Neural cell (in vitro differentiated cells): ENCODE results near the gene MAST2.

Source experiments
- MXI1 ChIP-seq: fragments of 450-650 bp; conservative IDR thresholded peaks from 2 replicates; pipeline ENCODE4 v1.6.1; 2014; ENCODE audit warnings: antibody characterized with exemption, mild to moderate bottlenecking; ENCODE audit not compliant: poor library complexity, severe bottlenecking
- POLR2AphosphoS5 ChIP-seq: IDR thresholded peaks from 2 replicates; pipeline ENCODE4 v1.6.1; 2012
- RAD21 ChIP-seq: fragments of 450-650 bp; conservative IDR thresholded peaks from 2 replicates; pipeline ENCODE4 v1.6.1; 2014; ENCODE audit warnings: antibody characterized with exemption, mild to moderate bottlenecking, moderate library complexity
- TAF1 ChIP-seq: IDR thresholded peaks from 2 replicates; pipeline ENCODE4 v1.6.1; 2012; ENCODE audit warnings: low read depth
- TF ChIP-seq, protein P1 (sequence below): fragments of 450-650 bp; IDR thresholded peaks from 2 replicates; pipeline ENCODE4 v1.5.1; 2014; ENCODE audit warnings: antibody characterized with exemption, mild to moderate bottlenecking, moderate library complexity; ENCODE audit not compliant: poor library complexity, severe bottlenecking

DNA sequence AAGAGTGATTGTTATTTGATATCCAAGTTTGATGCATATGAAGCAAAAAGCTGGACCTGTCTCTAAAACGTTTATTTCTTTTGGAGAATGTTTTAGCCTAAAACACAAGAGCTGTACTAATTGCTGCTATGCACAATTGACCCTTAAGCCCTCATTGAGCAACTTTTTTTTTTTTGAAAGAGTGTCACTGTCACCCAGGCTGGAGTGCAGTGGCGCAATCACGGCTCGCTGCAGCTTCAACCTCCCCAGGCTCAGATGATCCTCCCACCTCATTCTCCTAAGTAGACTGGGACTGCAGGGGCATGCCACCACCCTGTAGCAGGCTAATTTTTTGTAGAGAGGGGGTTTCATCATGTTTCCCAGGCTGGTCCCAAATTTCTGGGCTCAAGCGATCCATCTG, 199.9 kb downstream of the MAST2 start:
- TF ChIP-seq, protein P1, sequence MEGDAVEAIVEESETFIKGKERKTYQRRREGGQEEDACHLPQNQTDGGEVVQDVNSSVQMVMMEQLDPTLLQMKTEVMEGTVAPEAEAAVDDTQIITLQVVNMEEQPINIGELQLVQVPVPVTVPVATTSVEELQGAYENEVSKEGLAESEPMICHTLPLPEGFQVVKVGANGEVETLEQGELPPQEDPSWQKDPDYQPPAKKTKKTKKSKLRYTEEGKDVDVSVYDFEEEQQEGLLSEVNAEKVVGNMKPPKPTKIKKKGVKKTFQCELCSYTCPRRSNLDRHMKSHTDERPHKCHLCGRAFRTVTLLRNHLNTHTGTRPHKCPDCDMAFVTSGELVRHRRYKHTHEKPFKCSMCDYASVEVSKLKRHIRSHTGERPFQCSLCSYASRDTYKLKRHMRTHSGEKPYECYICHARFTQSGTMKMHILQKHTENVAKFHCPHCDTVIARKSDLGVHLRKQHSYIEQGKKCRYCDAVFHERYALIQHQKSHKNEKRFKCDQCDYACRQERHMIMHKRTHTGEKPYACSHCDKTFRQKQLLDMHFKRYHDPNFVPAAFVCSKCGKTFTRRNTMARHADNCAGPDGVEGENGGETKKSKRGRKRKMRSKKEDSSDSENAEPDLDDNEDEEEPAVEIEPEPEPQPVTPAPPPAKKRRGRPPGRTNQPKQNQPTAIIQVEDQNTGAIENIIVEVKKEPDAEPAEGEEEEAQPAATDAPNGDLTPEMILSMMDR = no peak
- TF ChIP-seq RAD21 (no peak), MXI1 (no peak), TAF1 (no peak), POLR2AphosphoS5 (no peak)
